ENCODE results near the gene THBS3. TPM values are rescaled to one million over a fixed set of nuclear protein-coding genes. Genes with fewer than 3 reads are reported as not detected.
"Not testable (repeated sequence)": the region's sequence is repeated elsewhere in the genome, so short reads cannot be mapped to it uniquely, and the experiment has no call there.

Gene THBS3
- total RNA-seq, 1 experiment from 2014 or later = 6.2 TPM

DNA sequence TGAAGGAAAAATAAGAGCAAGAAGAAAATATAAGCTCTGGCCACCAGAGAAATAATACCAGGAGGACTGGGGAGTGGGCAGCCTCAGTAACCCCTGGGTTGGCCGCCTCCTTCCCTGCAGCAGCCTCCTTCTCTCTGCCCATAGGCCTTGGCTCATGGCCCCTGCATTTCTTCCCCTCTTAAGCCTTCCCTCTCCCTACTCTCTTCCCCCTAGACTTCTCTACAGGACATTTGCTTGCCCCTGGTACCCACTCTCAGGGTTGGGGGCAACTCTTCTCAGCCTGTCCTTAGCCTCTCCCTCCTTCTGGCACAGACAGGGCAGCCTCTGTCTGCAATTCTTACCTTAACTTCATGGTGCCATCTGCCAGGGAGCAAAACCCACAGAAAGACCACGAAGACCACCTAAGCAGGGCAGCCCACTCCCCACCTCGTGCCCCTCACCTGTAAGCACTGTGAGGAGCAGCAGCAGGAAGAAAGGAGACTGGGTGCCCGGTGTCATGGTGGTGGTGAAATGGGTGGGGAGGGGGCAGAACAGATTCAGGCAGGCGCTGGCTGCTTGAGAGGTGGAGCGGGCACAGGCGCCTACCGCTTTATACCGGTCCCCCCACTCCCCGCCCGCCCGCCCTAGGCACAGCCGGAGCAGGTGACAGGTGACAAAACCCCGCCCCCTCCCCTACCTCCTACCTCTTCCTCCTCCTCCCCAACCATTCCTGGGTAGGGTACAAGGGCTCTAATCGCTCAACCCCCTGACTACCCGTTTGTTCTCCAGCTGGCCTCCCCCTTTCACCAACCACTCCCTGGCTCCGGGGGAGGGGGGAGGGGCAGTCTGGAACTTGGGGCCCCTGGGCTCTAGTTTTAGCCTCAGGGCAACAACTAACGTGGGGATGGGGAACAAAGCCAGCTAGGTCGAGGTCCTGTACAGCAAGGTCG, 15.1 kb downstream of the THBS3 start:
- Histone ChIP-seq H3K9me3 (no peaks in the 10 kb centered on the region), H3K4me1 (peaks cover 4% of the 10 kb centered on the region; the same call in 1 of the 2 replicates), H3K4me3 (ENCODE audit: low read depth, low read length) (peak overlapping the region; percentile 81), H3K27me3 (replicated peaks; ENCODE audit: control insufficient read depth, insufficient read depth, low read length) (no peaks in the 10 kb centered on the region), H3K36me3 (ENCODE audit: control insufficient read depth, insufficient read depth, low read length) (no peaks in the 10 kb centered on the region)
- Mint-ChIP-seq H3K27me3 (ENCODE audit: insufficient read depth, unreplicated experiment) (no peaks in the 10 kb centered on the region), H3K27ac (ENCODE audit: unreplicated experiment) (peak overlapping the region; percentile 98), H3K9me3 (ENCODE audit: unreplicated experiment) (no peaks in the 10 kb centered on the region), H3K4me1 (ENCODE audit: low read depth, unreplicated experiment) (peaks cover 15% of the 10 kb centered on the region), H3K4me3 (ENCODE audit: unreplicated experiment) (peak overlapping the region; percentile 98), H3K36me3 (ENCODE audit: insufficient read depth, unreplicated experiment) (peaks cover 30% of the 10 kb centered on the region)
- peak; percentile 23 to 53 for DNase-seq
- CTCF ChIA-PET = interaction anchor here (0.5 to 4.9 kb wide), 20 partner anchors 11 to 551 kb away, joined by 3 to 77 read pairs (median 6); partner anchors contain the start of genes CLK2 and KRTCAP2
- POLR2A ChIA-PET = interaction anchor here (0.6 to 2.2 kb wide), 4 partner anchors 17 to 68 kb away, joined by 3 to 15 read pairs (median 10); partner anchors contain the start of gene KRTCAP2
- no TSS peak for BruUV-seq (replicated peaks)
- intact Hi-C loops (cut with micrococcal nuclease; ENCODE audit: unreplicated experiment) = loop anchor here (2.0 to 5.0 kb wide), 3 partner anchors 16 to 50 kb away; a partner anchor contains a TSS
- TF ChIP-seq, protein P1, sequence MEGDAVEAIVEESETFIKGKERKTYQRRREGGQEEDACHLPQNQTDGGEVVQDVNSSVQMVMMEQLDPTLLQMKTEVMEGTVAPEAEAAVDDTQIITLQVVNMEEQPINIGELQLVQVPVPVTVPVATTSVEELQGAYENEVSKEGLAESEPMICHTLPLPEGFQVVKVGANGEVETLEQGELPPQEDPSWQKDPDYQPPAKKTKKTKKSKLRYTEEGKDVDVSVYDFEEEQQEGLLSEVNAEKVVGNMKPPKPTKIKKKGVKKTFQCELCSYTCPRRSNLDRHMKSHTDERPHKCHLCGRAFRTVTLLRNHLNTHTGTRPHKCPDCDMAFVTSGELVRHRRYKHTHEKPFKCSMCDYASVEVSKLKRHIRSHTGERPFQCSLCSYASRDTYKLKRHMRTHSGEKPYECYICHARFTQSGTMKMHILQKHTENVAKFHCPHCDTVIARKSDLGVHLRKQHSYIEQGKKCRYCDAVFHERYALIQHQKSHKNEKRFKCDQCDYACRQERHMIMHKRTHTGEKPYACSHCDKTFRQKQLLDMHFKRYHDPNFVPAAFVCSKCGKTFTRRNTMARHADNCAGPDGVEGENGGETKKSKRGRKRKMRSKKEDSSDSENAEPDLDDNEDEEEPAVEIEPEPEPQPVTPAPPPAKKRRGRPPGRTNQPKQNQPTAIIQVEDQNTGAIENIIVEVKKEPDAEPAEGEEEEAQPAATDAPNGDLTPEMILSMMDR (IDR thresholded peaks at IDR 0.05; ENCODE audit: insufficient read depth in 1 of 2, low read depth in 1 of 2, low read length in 1 of 2, severe bottlenecking in 1 of 2, unreplicated experiment in 1 of 2) = no peak

DNA sequence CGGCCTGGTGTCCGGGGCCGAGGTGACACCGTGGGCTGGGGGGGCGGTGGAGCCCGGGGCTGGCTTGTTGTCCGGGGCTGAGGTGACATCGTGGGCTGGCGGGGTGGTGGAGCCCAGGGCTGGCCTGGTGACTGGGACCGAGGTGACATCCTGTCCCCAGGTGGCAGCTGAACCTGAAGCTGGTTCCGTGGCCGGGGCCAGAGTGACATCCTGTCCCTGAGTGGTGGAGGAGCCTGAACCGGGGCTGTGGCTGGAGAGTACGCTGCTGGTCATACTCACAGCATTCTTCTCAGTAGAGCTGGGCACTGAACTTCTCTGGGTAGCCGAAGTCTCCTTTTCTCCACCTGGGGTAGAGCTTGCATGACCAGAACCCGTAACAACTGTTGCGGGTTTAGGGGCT, 15.8 kb downstream of the THBS3 start:
- ChIA-PET CTCF (interaction anchor here (1.0 to 4.9 kb wide), 3 partner anchors 15 to 19 kb away, joined by 3 to 77 read pairs (median 9); partner anchors contain the start of gene KRTCAP2), POLR2A (interaction anchor here (0.6 kb wide), 1 partner anchor 68 kb away, joined by 3 read pairs; no protein-coding TSS in a partner anchor)
- H3K4me3 ChIP-seq (ENCODE audit: low read depth, low read length) = no peak overlapping the region
- no TSS peak for BruUV-seq (replicated peaks)
- H3K4me3 Mint-ChIP-seq (ENCODE audit: unreplicated experiment) = no peak overlapping the region
- intact Hi-C loops (cut with micrococcal nuclease; ENCODE audit: unreplicated experiment) = loop anchor here (2.0 to 5.0 kb wide), 3 partner anchors 15 to 50 kb away; a partner anchor contains a TSS
- H3K4me1 ChIP-seq = peaks cover 4% of the 10 kb centered on the region
- H3K27ac Mint-ChIP-seq (ENCODE audit: unreplicated experiment) = no peak overlapping the region
- H3K4me1 Mint-ChIP-seq (ENCODE audit: low read depth, unreplicated experiment) = peaks cover 19% of the 10 kb centered on the region
- H3K36me3 ChIP-seq (ENCODE audit: control insufficient read depth, insufficient read depth, low read length) = no peaks in the 10 kb centered on the region
- no peaks in the 10 kb centered on the region for H3K27me3 Mint-ChIP-seq (ENCODE audit: insufficient read depth, unreplicated experiment)
- no peaks in the 10 kb centered on the region for H3K9me3 Mint-ChIP-seq (ENCODE audit: unreplicated experiment)
- DNase-seq = peak in 1 of 2 experiments; percentile 36
- no peaks in the 10 kb centered on the region for H3K9me3 ChIP-seq
- peaks cover 30% of the 10 kb centered on the region for H3K36me3 Mint-ChIP-seq (ENCODE audit: insufficient read depth, unreplicated experiment)
- H3K27me3 ChIP-seq (replicated peaks; ENCODE audit: control insufficient read depth, insufficient read depth, low read length) = no peaks in the 10 kb centered on the region
- TF ChIP-seq, protein P1 (IDR thresholded peaks at IDR 0.05; ENCODE audit: insufficient read depth in 1 of 2, low read depth in 1 of 2, low read length in 1 of 2, severe bottlenecking in 1 of 2, unreplicated experiment in 1 of 2) = no peak

DNA sequence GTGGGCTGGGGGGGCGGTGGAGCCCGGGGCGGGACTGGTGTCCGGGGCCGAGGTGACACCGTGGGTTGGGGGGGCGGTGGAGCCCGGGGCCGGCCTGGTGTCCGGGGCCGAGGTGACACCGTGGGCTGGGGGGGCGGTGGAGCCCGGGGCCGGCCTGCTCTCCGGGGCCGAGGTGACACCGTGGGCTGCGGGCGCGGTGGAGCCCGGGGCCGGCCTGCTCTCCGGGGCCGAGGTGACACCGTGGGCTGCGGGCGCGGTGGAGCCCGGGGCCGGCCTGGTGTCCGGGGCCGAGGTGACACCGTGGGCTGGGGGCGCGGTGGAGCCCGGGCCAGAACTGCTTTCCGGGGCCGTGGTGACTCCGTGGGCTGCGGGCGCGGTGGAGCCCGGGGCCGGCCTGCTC, 17.8 kb downstream of the THBS3 start:
- DNase-seq; H3K27me3 ChIP-seq (replicated peaks; ENCODE audit: control insufficient read depth, insufficient read depth, low read length); POLR2A ChIA-PET; H3K27me3 Mint-ChIP-seq (ENCODE audit: insufficient read depth, unreplicated experiment); H3K4me3 ChIP-seq (ENCODE audit: low read depth, low read length); H3K9me3 ChIP-seq; H3K9me3 Mint-ChIP-seq (ENCODE audit: unreplicated experiment); CTCF ChIA-PET; H3K36me3 ChIP-seq (ENCODE audit: control insufficient read depth, insufficient read depth, low read length); BruUV-seq (replicated peaks); H3K4me3 Mint-ChIP-seq (ENCODE audit: unreplicated experiment); H3K27ac Mint-ChIP-seq (ENCODE audit: unreplicated experiment): not testable (repeated sequence)
- H3K36me3 Mint-ChIP-seq (ENCODE audit: insufficient read depth, unreplicated experiment) = peaks cover 23% of the 10 kb centered on the region
- peaks cover 20% of the 10 kb centered on the region for H3K4me1 ChIP-seq
- H3K4me1 Mint-ChIP-seq (ENCODE audit: low read depth, unreplicated experiment) = peaks cover 27% of the 10 kb centered on the region
- intact Hi-C loops (cut with micrococcal nuclease; ENCODE audit: unreplicated experiment) = loop anchor here (5.0 kb wide), 2 partner anchors 37 to 52 kb away; a partner anchor contains a TSS

Measured in Caco-2 (cell line).